MM.1S (cell line): ENCODE results near the gene DRC7.

Experiments used
- DNase-seq: peaks from one replicate; pipeline ENCODE4 v3.0.0-alpha.2; 2015
- H2AFZ ChIP-seq: fragments of 300-600 bp; sonication (generic); 2 replicates; pipeline ENCODE4 v1.6.0; 2016; ENCODE audit warnings: antibody characterized with exemption, low read length
- H3F3A ChIP-seq: fragments of 300-600 bp; sonication (generic); 2 replicates; pipeline ENCODE4 v1.6.1; 2016; ENCODE audit warnings: mild to moderate bottlenecking, antibody characterized with exemption, low read length, moderate library complexity, mixed read lengths; ENCODE audit not compliant: insufficient read depth
- H3K27ac ChIP-seq: fragments of 300-600 bp; sonication (generic); 2 replicates; pipeline ENCODE4 v1.5.1; 2016; ENCODE audit warnings: mild to moderate bottlenecking, low read length
- H3K27me3 ChIP-seq: fragments of 300-600 bp; sonication (generic); replicated peaks from 2 replicates; pipeline ENCODE4 v1.6.0; 2016; ENCODE audit warnings: low read length; ENCODE audit not compliant: insufficient read depth
- H3K36me3 ChIP-seq: fragments of 300-600 bp; sonication (generic); replicated peaks from 2 replicates; pipeline ENCODE4 v1.6.1; 2016; ENCODE audit warnings: mild to moderate bottlenecking, low read length, mixed read lengths; ENCODE audit not compliant: insufficient read depth
- H3K4me1 ChIP-seq: fragments of 300-600 bp; sonication (generic); 2 replicates; pipeline ENCODE4 v1.6.1; 2016; ENCODE audit warnings: low read length, mixed read lengths
- H3K4me2 ChIP-seq: fragments of 300-600 bp; sonication (generic); 2 replicates; pipeline ENCODE4 v1.6.0; 2016; ENCODE audit warnings: low read depth, low read length
- H3K4me3 ChIP-seq: fragments of 300-600 bp; sonication (generic); 2 replicates; pipeline ENCODE4 v1.5.1; 2016; ENCODE audit warnings: low read length, mixed read lengths
- H3K79me2 ChIP-seq: fragments of 300-600 bp; sonication (generic); 2 replicates; pipeline ENCODE4 v1.6.1; 2016; ENCODE audit warnings: mixed run types, low read length, mixed read lengths
- H3K9ac ChIP-seq: fragments of 300-600 bp; sonication (generic); 2 replicates; pipeline ENCODE4 v1.6.1; 2016; ENCODE audit warnings: low read length, mixed read lengths
- H3K9me2 ChIP-seq: fragments of 300-600 bp; sonication (generic); replicated peaks from 2 replicates; pipeline ENCODE4 v1.6.1; 2016; ENCODE audit warnings: mild to moderate bottlenecking, low read length, mixed read lengths; ENCODE audit not compliant: insufficient read depth
- H3K9me3 ChIP-seq: fragments of 300-600 bp; sonication (generic); replicated peaks from 2 replicates; pipeline ENCODE4 v1.6.1; 2016; ENCODE audit warnings: mild to moderate bottlenecking, low read length, mixed read lengths; ENCODE audit not compliant: insufficient read depth
- H4K20me1 ChIP-seq: fragments of 300-600 bp; sonication (generic); 2 replicates; pipeline ENCODE4 v1.6.1; 2016; ENCODE audit warnings: mild to moderate bottlenecking, low read length, moderate library complexity, mixed read lengths; ENCODE audit not compliant: insufficient read depth
- EZH2 ChIP-seq: fragments of 300-600 bp; sonication (generic); optimal IDR thresholded peaks from 2 replicates; pipeline ENCODE3; 2017; ENCODE audit warnings: low read depth, mild to moderate bottlenecking, antibody characterized with exemption, low read length, mixed read lengths
- EZH2phosphoT487 ChIP-seq: fragments of 300-600 bp; sonication (generic); IDR thresholded peaks from 2 replicates; pipeline ENCODE4 v1.6.1; 2018; ENCODE audit warnings: antibody characterized with exemption, low read length
- TF ChIP-seq, protein P1 (sequence below): fragments of 300-600 bp; sonication (generic); IDR thresholded peaks from 2 replicates; pipeline ENCODE4 v1.5.1; 2016; ENCODE audit warnings: antibody characterized with exemption, low read length, mixed read lengths

DRC7 gene

DNA sequence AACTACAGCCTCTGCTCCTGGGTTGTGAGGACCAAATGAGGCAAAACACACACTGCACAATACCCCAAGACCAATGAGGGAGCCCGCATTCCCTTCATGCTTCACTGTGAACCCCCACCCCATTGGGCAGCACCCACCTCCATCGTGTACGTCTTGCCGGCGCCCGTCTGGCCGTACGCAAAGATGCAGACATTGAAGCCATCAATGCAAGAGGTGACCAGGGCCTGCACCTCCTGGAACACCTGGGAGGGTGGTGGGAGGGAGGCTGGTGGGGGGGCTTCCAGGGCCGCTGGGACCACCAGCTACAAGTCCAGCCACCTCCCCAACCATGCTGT is 69.4 kb downstream of the DRC7 start:
- Histone ChIP-seq H3K4me2 (no peak overlapping the region), H3K9me3 (no peaks in the 10 kb centered on the region), H3K27ac (no peak overlapping the region)

DNA sequence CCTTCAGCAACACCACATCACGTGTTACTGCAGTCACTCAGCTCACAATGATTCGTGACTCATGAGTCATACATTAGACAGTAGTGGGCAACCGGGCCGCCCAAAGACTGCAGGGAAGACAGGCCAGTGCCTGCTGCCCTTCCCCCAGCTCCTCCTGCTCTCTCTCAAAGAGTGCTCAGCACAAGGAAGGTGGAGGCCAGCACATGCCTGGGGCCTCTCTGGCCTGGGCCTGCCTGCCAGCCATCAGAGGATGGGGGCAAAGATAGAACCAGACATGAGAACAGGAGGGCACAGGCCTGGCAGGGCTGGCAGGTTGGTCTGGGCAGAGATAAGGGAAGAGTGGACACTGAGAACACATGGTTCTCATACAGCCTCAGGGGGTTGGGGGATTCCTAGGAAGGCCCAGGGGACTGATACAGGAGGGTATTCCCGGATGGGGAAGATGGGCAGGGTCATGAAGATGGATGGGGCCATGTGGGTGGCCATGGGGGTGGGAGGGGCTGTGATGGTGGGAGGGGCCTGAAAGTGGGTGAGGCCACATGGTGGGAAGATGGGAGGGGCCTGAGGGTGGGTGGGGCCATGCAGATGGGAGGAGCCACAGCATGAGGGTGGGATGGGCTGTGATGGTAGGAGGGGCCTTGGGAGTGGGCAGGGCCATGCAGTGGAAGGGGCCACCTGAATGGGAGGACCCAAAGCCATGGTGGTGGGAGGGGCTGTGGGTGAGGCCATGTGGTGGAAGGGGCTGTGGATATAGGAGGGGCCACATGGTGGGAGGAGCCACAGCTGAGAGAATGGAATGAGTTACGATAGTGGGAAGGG is 69.9 kb downstream of the DRC7 start:
- no peak overlapping the region for H3K4me2 ChIP-seq
- no peak for TF ChIP-seq EZH2
- TF ChIP-seq, protein P1, sequence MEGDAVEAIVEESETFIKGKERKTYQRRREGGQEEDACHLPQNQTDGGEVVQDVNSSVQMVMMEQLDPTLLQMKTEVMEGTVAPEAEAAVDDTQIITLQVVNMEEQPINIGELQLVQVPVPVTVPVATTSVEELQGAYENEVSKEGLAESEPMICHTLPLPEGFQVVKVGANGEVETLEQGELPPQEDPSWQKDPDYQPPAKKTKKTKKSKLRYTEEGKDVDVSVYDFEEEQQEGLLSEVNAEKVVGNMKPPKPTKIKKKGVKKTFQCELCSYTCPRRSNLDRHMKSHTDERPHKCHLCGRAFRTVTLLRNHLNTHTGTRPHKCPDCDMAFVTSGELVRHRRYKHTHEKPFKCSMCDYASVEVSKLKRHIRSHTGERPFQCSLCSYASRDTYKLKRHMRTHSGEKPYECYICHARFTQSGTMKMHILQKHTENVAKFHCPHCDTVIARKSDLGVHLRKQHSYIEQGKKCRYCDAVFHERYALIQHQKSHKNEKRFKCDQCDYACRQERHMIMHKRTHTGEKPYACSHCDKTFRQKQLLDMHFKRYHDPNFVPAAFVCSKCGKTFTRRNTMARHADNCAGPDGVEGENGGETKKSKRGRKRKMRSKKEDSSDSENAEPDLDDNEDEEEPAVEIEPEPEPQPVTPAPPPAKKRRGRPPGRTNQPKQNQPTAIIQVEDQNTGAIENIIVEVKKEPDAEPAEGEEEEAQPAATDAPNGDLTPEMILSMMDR = no peak
- no peak for TF ChIP-seq EZH2phosphoT487
- H3K27ac ChIP-seq = no peak overlapping the region
- no peaks in the 10 kb centered on the region for H3K27me3 ChIP-seq
- H3K4me1 ChIP-seq = no peaks in the 10 kb centered on the region
- peak; percentile 13 for DNase-seq
- no peak overlapping the region for H2AFZ ChIP-seq
- H4K20me1 ChIP-seq = no peaks in the 10 kb centered on the region
- no peak overlapping the region for H3K4me3 ChIP-seq
- H3K79me2 ChIP-seq = no peaks in the 10 kb centered on the region
- H3K36me3 ChIP-seq = no peaks in the 10 kb centered on the region
- no peak overlapping the region for H3K9ac ChIP-seq
- no peaks in the 10 kb centered on the region for H3K9me3 ChIP-seq
- H3F3A ChIP-seq = no peaks in the 10 kb centered on the region
- H3K9me2 ChIP-seq = no peaks in the 10 kb centered on the region

More for the DNA sequence above, 69.4 kb downstream of the DRC7 start:
- Histone ChIP-seq H3K36me3 (no peaks in the 10 kb centered on the region), H3F3A (no peaks in the 10 kb centered on the region), H3K9ac (no peak overlapping the region), H2AFZ (no peak overlapping the region), H3K27me3 (no peaks in the 10 kb centered on the region), H3K79me2 (no peaks in the 10 kb centered on the region), H3K9me2 (no peaks in the 10 kb centered on the region), H3K4me3 (no peak overlapping the region), H4K20me1 (no peaks in the 10 kb centered on the region), H3K4me1 (no peaks in the 10 kb centered on the region)
- TF ChIP-seq EZH2 (no peak), EZH2phosphoT487 (no peak)
- TF ChIP-seq, protein P1 = no peak
- no peak for DNase-seq

DNA sequence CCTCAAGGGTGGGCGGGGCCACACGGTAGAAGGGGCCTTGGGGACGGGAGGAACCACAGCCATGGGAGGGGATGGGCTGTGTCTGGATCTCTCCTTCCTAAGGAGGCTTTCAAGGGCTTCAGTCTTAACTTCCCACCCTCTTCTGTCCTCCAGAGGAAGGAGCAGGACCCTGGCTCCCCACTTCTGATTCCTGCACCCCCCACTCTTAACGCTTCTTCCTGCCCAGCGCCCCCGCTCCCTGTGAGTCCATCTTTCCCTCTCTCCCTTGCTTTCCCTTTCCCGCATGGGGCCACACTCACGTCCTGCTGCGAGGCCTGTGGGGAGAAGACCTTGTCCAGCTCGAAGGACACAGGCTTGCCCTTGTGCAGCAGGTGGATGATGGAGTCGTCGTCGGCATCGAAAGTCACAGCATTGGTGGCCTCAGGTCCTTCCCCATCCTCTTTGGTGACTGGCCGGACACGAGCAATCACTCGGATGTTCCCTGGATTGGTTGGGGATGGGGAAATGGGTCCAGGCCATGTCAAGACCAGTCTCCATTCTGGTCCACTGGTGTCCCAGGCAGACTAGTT is 70.6 kb downstream of the DRC7 start:
- Histone ChIP-seq H3K9ac (no peak overlapping the region), H3K4me2 (no peak overlapping the region), H3K9me2 (no peaks in the 10 kb centered on the region), H3K36me3 (no peaks in the 10 kb centered on the region), H3K79me2 (no peaks in the 10 kb centered on the region), H3K9me3 (no peaks in the 10 kb centered on the region), H2AFZ (no peak overlapping the region), H3K27ac (no peak overlapping the region), H3K4me3 (no peak overlapping the region), H4K20me1 (no peaks in the 10 kb centered on the region), H3K4me1 (no peaks in the 10 kb centered on the region), H3K27me3 (no peaks in the 10 kb centered on the region), H3F3A (no peaks in the 10 kb centered on the region)
- TF ChIP-seq EZH2 = no peak
- TF ChIP-seq EZH2phosphoT487 = no peak
- TF ChIP-seq, protein P1 = no peak
- DNase-seq = no peak
